SK-N-SH (cell line): ENCODE results near the gene TDRD1. TPM values are rescaled to one million over a fixed set of nuclear protein-coding genes. Genes with fewer than 3 reads are reported as not detected.

ENCODE experiments used
- CTCF ChIA-PET: fragments of 300-600, 350-600 bp; formaldehyde crosslinking; extraction: SDS; loops from one replicate; lab custom pipeline; 2021; lab: Yijun Ruan, JAX
- POLR2A ChIA-PET: fragments of 350-600 bp; sonication (Branson Sonifier 250); formaldehyde crosslinking; extraction: SDS; loops from one replicate; lab custom pipeline; 2020; ENCODE audit warnings: antibody characterized with exemption, inconsistent platforms; lab: Yijun Ruan, JAX
- DNase-seq: peaks from one replicate; pipeline ENCODE4 v3.0.0; 2012
- H2AFZ ChIP-seq: fragments of 200-600 bp; sonication (generic); 2 replicates; pipeline ENCODE4 v1.8.1; 2016; ENCODE audit warnings: antibody characterized with exemption, mild to moderate bottlenecking, low read depth
- H3F3A ChIP-seq: fragments of 200-600 bp; sonication (generic); replicated peaks from 2 replicates; pipeline ENCODE3; 2016; ENCODE audit warnings: antibody characterized with exemption, mild to moderate bottlenecking; ENCODE audit not compliant: insufficient read depth
- H3K27ac ChIP-seq, 2 experiments: fragments of 200-500 bp in 1 of 2; fragments of 200-600 bp in 1 of 2; sonication (Bioruptor generic) in 1 of 2; sonication (generic), shearing (Covaris generic) in 1 of 2; 2 replicates each; pipeline versions ENCODE4 v1.5.1 to v1.6.1; 2014 to 2016; ENCODE audit warnings: low read depth in 2 of 2, inconsistent platforms in 1 of 2, low read length in 1 of 2, mild to moderate bottlenecking in 1 of 2, mixed read lengths in 1 of 2
- H3K27me3 ChIP-seq: fragments of 200-600 bp; sonication (generic), shearing (Covaris generic); 2 replicates; pipeline ENCODE4 v1.6.1; 2016; ENCODE audit warnings: mixed run types; ENCODE audit not compliant: insufficient read depth
- H3K36me3 ChIP-seq, 2 experiments: fragments of 200-500 bp in 1 of 2; fragments of 200-600 bp in 1 of 2; sonication (Bioruptor generic) in 1 of 2; sonication (generic) in 1 of 2; replicated peaks in 1 of 2; 2 replicates each; pipeline versions ENCODE3 to v1.5.1; 2014 to 2016; ENCODE audit warnings: low read length in 1 of 2, mild to moderate bottlenecking in 1 of 2; ENCODE audit not compliant: insufficient read depth in 2 of 2, control insufficient read depth in 1 of 2
- H3K4me1 ChIP-seq, 2 experiments: fragments of 200-500 bp in 1 of 2; fragments of 200-600 bp in 1 of 2; sonication (Bioruptor generic) in 1 of 2; sonication (generic), shearing (Covaris generic) in 1 of 2; 2 replicates each; pipeline versions ENCODE4 v1.5.1 to v1.6.1; 2014 to 2016; ENCODE audit warnings: low read depth in 1 of 2, low read length in 1 of 2, mixed run types in 1 of 2; ENCODE audit not compliant: insufficient read depth in 2 of 2, control insufficient read depth in 1 of 2
- H3K4me2 ChIP-seq: fragments of 200-600 bp; sonication (generic), shearing (Covaris generic); 2 replicates; pipeline ENCODE4 v1.6.1; 2017; ENCODE audit warnings: mixed run types
- H3K4me3 ChIP-seq, 2 experiments: fragments of 200-500 bp in 1 of 2; fragments of 200-600 bp in 1 of 2; sonication (Bioruptor generic) in 1 of 2; sonication (generic), shearing (Covaris generic) in 1 of 2; 2 replicates each; pipeline versions ENCODE4 v1.5.1 to v1.8.1; 2014 to 2016; ENCODE audit warnings: low read depth in 2 of 2, inconsistent platforms in 1 of 2, low read length in 1 of 2, mild to moderate bottlenecking in 1 of 2, mixed read lengths in 1 of 2, moderate library complexity in 1 of 2
- H3K79me2 ChIP-seq: fragments of 200-600 bp; sonication (generic); 2 replicates; pipeline ENCODE4 v1.8.1; 2017; ENCODE audit warnings: mild to moderate bottlenecking; ENCODE audit not compliant: insufficient read depth
- H3K9ac ChIP-seq: fragments of 200-600 bp; sonication (generic); 2 replicates; pipeline ENCODE4 v1.6.1; 2017; ENCODE audit warnings: mixed run types
- H3K9me2 ChIP-seq: fragments of 200-600 bp; sonication (generic); 2 replicates; pipeline ENCODE4 v1.6.1; 2017; ENCODE audit warnings: mixed run types
- H3K9me3 ChIP-seq: fragments of 200-600 bp; sonication (generic); 2 replicates; pipeline ENCODE4 v1.6.1; 2017; ENCODE audit warnings: mixed run types, mild to moderate bottlenecking, moderate library complexity
- H4K20me1 ChIP-seq: fragments of 200-600 bp; sonication (generic); 2 replicates; pipeline ENCODE4 v1.6.1; 2017; ENCODE audit warnings: mild to moderate bottlenecking, mixed run types; ENCODE audit not compliant: insufficient read depth
- CHD2 ChIP-seq: fragments of 150-350 bp; IDR thresholded peaks from 2 replicates; pipeline ENCODE4 v1.6.1; 2018; ENCODE audit warnings: low read length; ENCODE audit not compliant: partially characterized antibody
- EP300 ChIP-seq, 2 experiments: IDR thresholded peaks; 2 replicates each; pipeline versions ENCODE4 v1.4.0 to v1.6.1; 2012; ENCODE audit warnings: borderline replicate concordance in 1 of 2, low read depth in 1 of 2, low read length in 1 of 2
- EZH2phosphoT487 ChIP-seq: fragments of 200-600 bp; sonication (generic); IDR thresholded peaks from 2 replicates; pipeline ENCODE4 v1.6.1; 2017; ENCODE audit warnings: low read depth, mixed run types, mild to moderate bottlenecking, antibody characterized with exemption, moderate library complexity, borderline replicate concordance
- FOSL2 ChIP-seq: IDR thresholded peaks from 2 replicates; pipeline ENCODE4 v1.4.0; 2012; ENCODE audit warnings: low read depth, mild to moderate bottlenecking, moderate library complexity, borderline replicate concordance
- GATA2 ChIP-seq: sonication (generic); formaldehyde crosslinking; IDR thresholded peaks from 2 replicates; pipeline ENCODE4 v1.5.0; 2020; ENCODE audit warnings: mild to moderate bottlenecking, missing genetic modification reagents
- NFIC ChIP-seq: IDR thresholded peaks from 2 replicates; pipeline ENCODE4 v1.4.0; 2012; ENCODE audit warnings: borderline replicate concordance
- NRF1 ChIP-seq: IDR thresholded peaks from 2 replicates; pipeline ENCODE4 v1.6.1; 2012; ENCODE audit warnings: low read depth, mild to moderate bottlenecking, low read length
- SIN3A ChIP-seq: IDR thresholded peaks from 2 replicates; pipeline ENCODE4 v1.6.1; 2012; ENCODE audit warnings: low read depth, mild to moderate bottlenecking, low read length, moderate library complexity, borderline replicate concordance
- SMC3 ChIP-seq: IDR thresholded peaks from 2 replicates; pipeline ENCODE4 v1.6.1; 2012; ENCODE audit warnings: low read depth, low read length, improper control_type of control experiment
- TAF1 ChIP-seq: IDR thresholded peaks from 2 replicates; pipeline ENCODE4 v1.6.1; 2012; ENCODE audit warnings: low read depth, mild to moderate bottlenecking, low read length, moderate library complexity, borderline replicate concordance
- YY1 ChIP-seq: IDR thresholded peaks from 2 replicates; pipeline ENCODE4 v1.4.0; 2012; ENCODE audit warnings: low read depth, mild to moderate bottlenecking
- WGBS: methylation state at CpG from one replicate; pipeline ENCODE4 v1.1.6; 2017; ENCODE audit warnings: low lambda C conversion rate; 5-methylcytosine and 5-hydroxymethylcytosine counted together
- polyA plus RNA-seq, 3 experiments: library from polyadenylated mRNA; depleted of rRNA; stranded (reverse); fragments of >200 nt; gene quantifications; 2 replicates each; pipeline ENCODE4 v1.2.3, GENCODE V29; 2012
- TF ChIP-seq, protein P1 (sequence below): IDR thresholded peaks from 2 replicates; pipeline ENCODE4 v1.6.1; 2012; ENCODE audit warnings: mild to moderate bottlenecking, low read depth, low read length, moderate library complexity
- TF ChIP-seq, protein P2 (sequence below): IDR thresholded peaks from 2 replicates; pipeline ENCODE4 v1.4.0; 2012; ENCODE audit warnings: low read depth
- TF ChIP-seq, protein P3 (sequence below): fragments of 150-350 bp; IDR thresholded peaks from 2 replicates; pipeline ENCODE4 v1.6.1; 2016; ENCODE audit warnings: mild to moderate bottlenecking, low read depth, low read length

The TDRD1 gene
- polyA plus RNA-seq, 1 of the 3 experiments (the other 2 are of a cell fraction): not detected

DNA sequence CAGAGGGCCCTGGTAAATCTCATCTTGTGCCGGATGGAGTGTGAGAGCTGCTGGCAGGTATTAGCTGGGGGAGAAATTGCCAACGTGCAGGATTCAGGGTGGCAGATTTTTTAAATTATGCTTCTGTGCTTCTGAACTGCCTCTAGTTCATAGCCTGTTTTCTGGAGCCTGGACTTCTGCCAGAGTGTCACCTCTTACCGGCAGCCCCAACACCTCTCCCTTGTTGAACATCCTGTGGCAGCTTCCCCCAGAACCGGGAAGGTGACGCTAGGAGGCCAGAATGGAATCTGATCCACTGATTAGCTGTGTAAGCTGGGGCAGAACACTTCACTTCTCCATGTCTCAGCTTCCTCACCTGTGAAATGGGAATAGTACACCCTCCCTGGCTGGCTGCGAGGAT, 65.0 kb downstream of the TDRD1 start:
- H3K4me1 ChIP-seq: peaks cover 0 to 5% of the 10 kb centered on the region in 2 experiments; a peak in 1 of 4 replicates
- no peaks in the 10 kb centered on the region for H3K9me3 ChIP-seq
- no peak for TF ChIP-seq NFIC
- TF ChIP-seq EP300 (IDR thresholded peaks at IDR 0.05; ENCODE audit: borderline replicate concordance in 1 of 2, low read depth in 1 of 2, low read length in 1 of 2): no peak
- TF ChIP-seq SMC3: no peak
- no peak for TF ChIP-seq FOSL2
- TF ChIP-seq, protein P1, sequence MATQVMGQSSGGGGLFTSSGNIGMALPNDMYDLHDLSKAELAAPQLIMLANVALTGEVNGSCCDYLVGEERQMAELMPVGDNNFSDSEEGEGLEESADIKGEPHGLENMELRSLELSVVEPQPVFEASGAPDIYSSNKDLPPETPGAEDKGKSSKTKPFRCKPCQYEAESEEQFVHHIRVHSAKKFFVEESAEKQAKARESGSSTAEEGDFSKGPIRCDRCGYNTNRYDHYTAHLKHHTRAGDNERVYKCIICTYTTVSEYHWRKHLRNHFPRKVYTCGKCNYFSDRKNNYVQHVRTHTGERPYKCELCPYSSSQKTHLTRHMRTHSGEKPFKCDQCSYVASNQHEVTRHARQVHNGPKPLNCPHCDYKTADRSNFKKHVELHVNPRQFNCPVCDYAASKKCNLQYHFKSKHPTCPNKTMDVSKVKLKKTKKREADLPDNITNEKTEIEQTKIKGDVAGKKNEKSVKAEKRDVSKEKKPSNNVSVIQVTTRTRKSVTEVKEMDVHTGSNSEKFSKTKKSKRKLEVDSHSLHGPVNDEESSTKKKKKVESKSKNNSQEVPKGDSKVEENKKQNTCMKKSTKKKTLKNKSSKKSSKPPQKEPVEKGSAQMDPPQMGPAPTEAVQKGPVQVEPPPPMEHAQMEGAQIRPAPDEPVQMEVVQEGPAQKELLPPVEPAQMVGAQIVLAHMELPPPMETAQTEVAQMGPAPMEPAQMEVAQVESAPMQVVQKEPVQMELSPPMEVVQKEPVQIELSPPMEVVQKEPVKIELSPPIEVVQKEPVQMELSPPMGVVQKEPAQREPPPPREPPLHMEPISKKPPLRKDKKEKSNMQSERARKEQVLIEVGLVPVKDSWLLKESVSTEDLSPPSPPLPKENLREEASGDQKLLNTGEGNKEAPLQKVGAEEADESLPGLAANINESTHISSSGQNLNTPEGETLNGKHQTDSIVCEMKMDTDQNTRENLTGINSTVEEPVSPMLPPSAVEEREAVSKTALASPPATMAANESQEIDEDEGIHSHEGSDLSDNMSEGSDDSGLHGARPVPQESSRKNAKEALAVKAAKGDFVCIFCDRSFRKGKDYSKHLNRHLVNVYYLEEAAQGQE: no peak
- TF ChIP-seq GATA2 (CRISPR knock-in tag): no peak
- no peak for TF ChIP-seq SIN3A
- no peak for TF ChIP-seq EZH2phosphoT487
- no peak for TF ChIP-seq TAF1
- no peak for TF ChIP-seq YY1
- TF ChIP-seq NRF1: no peak
- TF ChIP-seq CHD2: no peak
- TF ChIP-seq, protein P2, sequence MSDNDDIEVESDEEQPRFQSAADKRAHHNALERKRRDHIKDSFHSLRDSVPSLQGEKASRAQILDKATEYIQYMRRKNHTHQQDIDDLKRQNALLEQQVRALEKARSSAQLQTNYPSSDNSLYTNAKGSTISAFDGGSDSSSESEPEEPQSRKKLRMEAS: no peak
- TF ChIP-seq, protein P3, sequence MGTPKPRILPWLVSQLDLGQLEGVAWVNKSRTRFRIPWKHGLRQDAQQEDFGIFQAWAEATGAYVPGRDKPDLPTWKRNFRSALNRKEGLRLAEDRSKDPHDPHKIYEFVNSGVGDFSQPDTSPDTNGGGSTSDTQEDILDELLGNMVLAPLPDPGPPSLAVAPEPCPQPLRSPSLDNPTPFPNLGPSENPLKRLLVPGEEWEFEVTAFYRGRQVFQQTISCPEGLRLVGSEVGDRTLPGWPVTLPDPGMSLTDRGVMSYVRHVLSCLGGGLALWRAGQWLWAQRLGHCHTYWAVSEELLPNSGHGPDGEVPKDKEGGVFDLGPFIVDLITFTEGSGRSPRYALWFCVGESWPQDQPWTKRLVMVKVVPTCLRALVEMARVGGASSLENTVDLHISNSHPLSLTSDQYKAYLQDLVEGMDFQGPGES: no peak
- 46% methylated on average over 6 of the region's 6 CpGs for WGBS
- no peaks in the 10 kb centered on the region for H3K9me2 ChIP-seq
- H3K4me2 ChIP-seq: no peak overlapping the region
- no peak overlapping the region for H3K4me3 ChIP-seq
- no peaks in the 10 kb centered on the region for H4K20me1 ChIP-seq
- no peak for DNase-seq
- H3K27me3 ChIP-seq: peaks cover 16% of the 10 kb centered on the region; the same call in 1 of the 2 replicates
- H3K9ac ChIP-seq: no peak overlapping the region
- H2AFZ ChIP-seq: no peak overlapping the region
- CTCF ChIA-PET: interaction anchor here (0.8 to 2.7 kb wide), 4 partner anchors 8 to 60 kb away, joined by 3 to 9 read pairs (median 4); no protein-coding TSS in a partner anchor
- H3K27ac ChIP-seq: no peak overlapping the region
- no peaks in the 10 kb centered on the region for H3K36me3 ChIP-seq
- H3K79me2 ChIP-seq: no peaks in the 10 kb centered on the region
- POLR2A ChIA-PET: no interaction called here
- H3F3A ChIP-seq: no peaks in the 10 kb centered on the region
